ENCODE data around the gene GPR32.

- TF ChIP-seq CTCF (IDR thresholded peaks at IDR 0.05) (no peak), POLR2A (IDR thresholded peaks at IDR 0.05) (no peak)
These were observed 2.0 kb upstream of the GPR32 start for GRCh38 chr19:50768277-50768676.

All from body of pancreas (tissue), 4 donors.